Skeletal muscle satellite cell (primary cell): ENCODE data around the gene PCK1.

Experiments used
- H3K27me3 ChIP-seq: 2 replicates; pipeline ENCODE4 v1.7.0; 2013; ENCODE audit warnings: low read length; ENCODE audit not compliant: control insufficient read depth, insufficient read depth
- H3K36me3 ChIP-seq: 2 replicates; pipeline ENCODE4 v1.7.0; 2013; ENCODE audit warnings: mild to moderate bottlenecking, control low read depth, low read length; ENCODE audit not compliant: insufficient read depth
- H3K4me1 ChIP-seq: 2 replicates; pipeline ENCODE4 v1.7.0; 2013; ENCODE audit warnings: low read length; ENCODE audit not compliant: control insufficient read depth, insufficient read depth
- H3K4me2 ChIP-seq: 2 replicates; pipeline ENCODE4 v1.7.0; 2013; ENCODE audit warnings: mild to moderate bottlenecking, low read length
- H3K4me3 ChIP-seq: 2 replicates; pipeline ENCODE4 v1.7.0; 2013; ENCODE audit warnings: low read length
- H3K9ac ChIP-seq: 2 replicates; pipeline ENCODE4 v1.7.0; 2013; ENCODE audit warnings: mild to moderate bottlenecking, low read depth, low read length, moderate library complexity
- H3K9me3 ChIP-seq: replicated peaks from 2 replicates; pipeline ENCODE4 v1.7.0; 2013; ENCODE audit warnings: mild to moderate bottlenecking, control low read depth, low read length

The PCK1 gene

GRCh38 chr20:57615445-57615811 is 54.5 kb downstream of the PCK1 start:
- no peaks in the 10 kb centered on the region for H3K36me3 ChIP-seq
- no peak overlapping the region for H3K4me2 ChIP-seq
- no peak overlapping the region for H3K9ac ChIP-seq
- peaks cover 61% of the 10 kb centered on the region for H3K27me3 ChIP-seq
- no peaks in the 10 kb centered on the region for H3K9me3 ChIP-seq
- no peak overlapping the region for H3K4me3 ChIP-seq
- no peaks in the 10 kb centered on the region for H3K4me1 ChIP-seq

DNA sequence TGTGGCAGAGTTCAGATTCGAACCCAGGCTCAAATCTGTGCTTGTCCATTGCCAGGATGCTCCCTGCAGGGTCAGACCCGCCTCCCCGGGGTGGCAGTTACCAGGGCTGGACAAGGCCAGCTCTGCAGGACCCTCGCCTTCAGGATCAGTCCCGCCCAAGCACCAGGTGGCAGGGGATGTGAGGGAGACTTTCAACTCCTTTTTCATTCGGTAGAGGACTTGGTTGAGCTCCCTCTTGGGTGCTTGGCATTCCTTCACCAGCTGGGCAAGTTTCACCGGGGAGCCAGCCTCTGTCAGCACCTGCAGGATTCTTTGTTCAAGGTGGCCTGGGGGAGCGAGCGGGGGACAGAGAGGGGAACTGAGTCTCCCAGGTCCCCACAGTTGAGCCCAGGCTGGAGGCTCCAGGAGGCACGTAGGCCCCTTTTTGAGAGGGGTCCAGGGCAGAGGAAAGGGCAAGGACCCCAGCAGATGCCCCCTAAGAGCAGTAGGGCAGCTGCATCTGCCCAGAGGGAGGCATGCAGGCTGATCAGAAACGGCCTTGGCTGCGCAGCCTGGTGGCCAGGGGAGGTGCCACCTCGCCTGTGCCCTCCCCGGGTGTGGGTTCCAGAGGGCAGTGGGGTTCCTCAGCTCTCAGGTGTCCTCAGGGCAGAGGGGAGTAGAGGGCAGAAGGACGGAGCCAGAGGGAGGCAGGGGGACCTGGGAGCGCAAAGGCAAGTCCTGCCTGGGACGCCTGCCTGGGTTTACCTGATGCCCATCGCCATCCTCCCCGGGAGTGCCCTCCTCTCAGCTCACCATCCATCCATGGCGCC is 55.4 kb downstream of the PCK1 start:
- Histone ChIP-seq H3K4me3 (no peak overlapping the region), H3K9ac (no peak overlapping the region), H3K4me2 (no peak overlapping the region), H3K9me3 (no peaks in the 10 kb centered on the region), H3K4me1 (no peaks in the 10 kb centered on the region), H3K27me3 (peaks cover 59% of the 10 kb centered on the region), H3K36me3 (no peaks in the 10 kb centered on the region)

DNA sequence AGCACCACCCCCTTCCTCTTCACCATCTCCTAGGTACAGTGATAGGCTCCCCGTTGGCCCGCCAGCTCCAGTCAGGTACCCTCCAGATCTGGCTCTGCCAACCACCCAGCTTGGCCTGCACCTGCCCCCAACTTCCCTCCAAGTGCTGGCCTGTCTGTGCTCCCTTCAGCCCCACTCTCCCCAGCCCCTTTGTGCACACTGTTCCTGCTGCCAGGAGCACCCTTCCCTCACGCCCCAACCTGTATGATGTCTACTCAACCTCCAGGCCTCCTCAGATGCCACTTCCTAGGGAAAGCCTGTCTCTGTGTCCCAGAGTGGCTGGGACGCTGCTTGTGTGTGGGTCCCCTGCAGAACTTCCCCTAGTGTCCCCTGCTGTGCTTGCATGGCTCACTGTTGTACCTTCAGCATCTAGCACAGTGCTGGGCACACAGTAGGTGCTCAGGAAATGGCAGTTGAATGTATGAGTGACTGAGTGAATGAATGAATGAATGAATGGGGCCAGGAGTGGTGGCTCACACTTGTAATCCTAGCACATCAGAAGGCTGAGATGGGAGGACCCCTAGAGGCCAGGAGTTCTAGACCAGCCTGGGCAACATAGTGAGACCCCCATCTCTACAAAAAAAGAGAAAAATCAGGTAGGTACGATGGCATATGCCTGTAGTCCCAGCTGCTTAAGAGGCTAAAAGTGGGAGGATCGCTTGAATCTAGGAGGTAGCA is 56.3 kb downstream of the PCK1 start:
- Histone ChIP-seq H3K4me2 (no peak overlapping the region), H3K9ac (no peak overlapping the region), H3K4me3 (no peak overlapping the region), H3K9me3 (no peaks in the 10 kb centered on the region), H3K4me1 (no peaks in the 10 kb centered on the region), H3K36me3 (no peaks in the 10 kb centered on the region), H3K27me3 (peaks cover 54% of the 10 kb centered on the region)
